ENCODE results near the gene METTL25. TPM values are rescaled to one million over a fixed set of nuclear protein-coding genes. Genes with fewer than 3 reads are reported as not detected.

Gene METTL25
- total RNA-seq, 2 experiments from 2014 or later, result 8.0 to 12.5 TPM

- POLR2A ChIA-PET, result no interaction called here
- Histone ChIP-seq H3K4me1 (ENCODE audit: insufficient read depth, low read length, poor library complexity, severe bottlenecking) (no peaks in the 10 kb centered on the region), H4K20me1 (ENCODE audit: insufficient read depth, low read length) (0 out of 2 replicates have a peak, but pooled peaks cover 3% of the 10 kb centered on the region), H2AFZ (ENCODE audit: low read length) (no peak overlapping the region), H3K9me3 (ENCODE audit: low read length) (no peaks in the 10 kb centered on the region), H3K79me2 (ENCODE audit: insufficient read depth, low read depth, low read length) (no peaks in the 10 kb centered on the region), H3K9me2 (ENCODE audit: insufficient read depth, low read length) (no peaks in the 10 kb centered on the region), H3K27ac (ENCODE audit: low read depth, low read length, poor library complexity, severe bottlenecking) (no peak overlapping the region), H3K36me3 (ENCODE audit: insufficient read depth, low read length) (no peaks in the 10 kb centered on the region), H3K4me2 (ENCODE audit: low read length) (no peak overlapping the region), H3K4me3 (ENCODE audit: low read depth, low read length, poor library complexity, severe bottlenecking) (no peak overlapping the region)
- CTCF ChIA-PET (ENCODE audit: unreplicated experiment), result no interaction called here
- no TSS peak for BruUV-seq (replicated peaks)
- no peak for DNase-seq (ENCODE audit: low spot score)
- TF ChIP-seq EZH2phosphoT487 (IDR thresholded peaks at IDR 0.05; ENCODE audit: borderline replicate concordance, low read depth, low read length) (no peak), CTCF (conservative IDR thresholded peaks at IDR 0.05; ENCODE audit: low read length) (no peak)
- intact Hi-C loops (cut with micrococcal nuclease; ENCODE audit: unreplicated experiment), result no loop called here
These were observed 78.0 kb downstream of the METTL25 start for GRCh38 chr12:82436354-82436753.

DNA sequence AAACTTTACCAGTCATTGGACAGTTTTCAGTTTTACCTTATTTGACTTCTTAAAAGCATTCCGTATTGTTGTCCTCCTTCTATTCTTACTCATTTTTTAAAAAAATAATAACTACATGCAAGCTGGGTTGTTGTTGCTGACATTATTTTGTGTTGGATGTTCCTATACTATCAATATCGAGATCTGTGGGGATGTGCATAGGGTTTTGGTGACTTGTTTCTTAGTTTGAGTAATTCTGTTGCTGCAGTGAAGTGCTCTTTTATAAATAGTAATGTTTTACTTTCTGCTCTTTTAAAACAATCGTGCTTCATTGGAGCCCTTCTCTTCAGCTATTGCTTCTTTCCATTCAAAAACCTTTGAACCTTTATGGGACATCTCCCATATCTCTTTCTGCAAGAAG lies 79.4 kb downstream of the METTL25 start:
- H3K9me2 ChIP-seq (ENCODE audit: insufficient read depth, low read length), result no peaks in the 10 kb centered on the region
- ChIA-PET POLR2A (interaction anchor here (0.7 to 0.9 kb wide), 3 partner anchors 12 to 1477 kb away, joined by 3 read pairs; no protein-coding TSS in a partner anchor), CTCF (ENCODE audit: unreplicated experiment) (no interaction called here)
- no peaks in the 10 kb centered on the region for H3K79me2 ChIP-seq (ENCODE audit: insufficient read depth, low read depth, low read length)
- no peak for DNase-seq (ENCODE audit: low spot score)
- H3K36me3 ChIP-seq (ENCODE audit: insufficient read depth, low read length), result no peaks in the 10 kb centered on the region
- TF ChIP-seq EZH2phosphoT487 (IDR thresholded peaks at IDR 0.05; ENCODE audit: borderline replicate concordance, low read depth, low read length) (no peak), CTCF (conservative IDR thresholded peaks at IDR 0.05; ENCODE audit: low read length) (no peak)
- H3K4me3 ChIP-seq (ENCODE audit: low read depth, low read length, poor library complexity, severe bottlenecking), result no peak overlapping the region
- BruUV-seq (replicated peaks), result no TSS peak
- H2AFZ ChIP-seq (ENCODE audit: low read length), result no peak overlapping the region
- intact Hi-C loops (cut with micrococcal nuclease; ENCODE audit: unreplicated experiment), result no loop called here
- H3K27ac ChIP-seq (ENCODE audit: low read depth, low read length, poor library complexity, severe bottlenecking), result no peak overlapping the region
- H3K4me1 ChIP-seq (ENCODE audit: insufficient read depth, low read length, poor library complexity, severe bottlenecking), result no peaks in the 10 kb centered on the region
- no peak overlapping the region for H3K4me2 ChIP-seq (ENCODE audit: low read length)
- H4K20me1 ChIP-seq (ENCODE audit: insufficient read depth, low read length), result 0 out of 2 replicates have a peak, but pooled peaks cover 3% of the 10 kb centered on the region
- H3K9me3 ChIP-seq (ENCODE audit: low read length), result no peaks in the 10 kb centered on the region

DNA sequence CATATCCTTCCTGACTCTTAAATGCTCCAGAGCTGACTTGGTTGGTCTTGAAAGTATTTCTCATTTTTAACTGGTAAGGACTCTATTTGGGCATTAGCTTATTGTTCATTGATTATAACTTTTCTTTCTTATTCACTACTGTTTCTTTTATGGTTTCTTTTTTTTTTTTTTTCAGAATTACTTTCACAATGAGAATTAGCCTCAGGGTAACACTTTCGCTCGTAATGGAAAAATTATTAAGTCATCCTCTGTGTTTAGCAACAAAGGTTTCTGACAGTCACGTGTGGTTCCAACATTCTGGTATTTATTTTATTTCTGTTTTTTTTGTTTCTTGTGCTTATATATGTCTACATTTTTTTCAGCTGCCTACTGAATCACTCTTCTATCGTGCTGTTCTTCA lies 80.0 kb downstream of the METTL25 start:
- ChIA-PET POLR2A (interaction anchor here (0.7 to 1.5 kb wide), 4 partner anchors 9 to 1476 kb away, joined by 3 read pairs; no protein-coding TSS in a partner anchor), CTCF (ENCODE audit: unreplicated experiment) (no interaction called here)
- H3K36me3 ChIP-seq (ENCODE audit: insufficient read depth, low read length), result no peaks in the 10 kb centered on the region
- BruUV-seq (replicated peaks), result no TSS peak
- H3K27ac ChIP-seq (ENCODE audit: low read depth, low read length, poor library complexity, severe bottlenecking), result no peak overlapping the region
- H3K9me3 ChIP-seq (ENCODE audit: low read length), result no peaks in the 10 kb centered on the region
- no peak overlapping the region for H3K4me2 ChIP-seq (ENCODE audit: low read length)
- no peak for TF ChIP-seq CTCF (conservative IDR thresholded peaks at IDR 0.05; ENCODE audit: low read length)
- no peak for TF ChIP-seq EZH2phosphoT487 (IDR thresholded peaks at IDR 0.05; ENCODE audit: borderline replicate concordance, low read depth, low read length)
- no peak overlapping the region for H3K4me3 ChIP-seq (ENCODE audit: low read depth, low read length, poor library complexity, severe bottlenecking)
- intact Hi-C loops (cut with micrococcal nuclease; ENCODE audit: unreplicated experiment), result no loop called here
- H4K20me1 ChIP-seq (ENCODE audit: insufficient read depth, low read length), result 0 out of 2 replicates have a peak, but pooled peaks cover 3% of the 10 kb centered on the region
- H3K4me1 ChIP-seq (ENCODE audit: insufficient read depth, low read length, poor library complexity, severe bottlenecking), result no peaks in the 10 kb centered on the region
- H2AFZ ChIP-seq (ENCODE audit: low read length), result no peak overlapping the region
- no peaks in the 10 kb centered on the region for H3K9me2 ChIP-seq (ENCODE audit: insufficient read depth, low read length)
- no peak for DNase-seq (ENCODE audit: low spot score)
- no peaks in the 10 kb centered on the region for H3K79me2 ChIP-seq (ENCODE audit: insufficient read depth, low read depth, low read length)
